ENCODE data around the gene MRAS. TPM values are rescaled to one million over a fixed set of nuclear protein-coding genes. Genes with fewer than 3 reads are reported as not detected.

Gene MRAS
- total RNA-seq, 6 experiments from 2014 or later = 2.5 to 7.9 (median 6.9) TPM

DNA sequence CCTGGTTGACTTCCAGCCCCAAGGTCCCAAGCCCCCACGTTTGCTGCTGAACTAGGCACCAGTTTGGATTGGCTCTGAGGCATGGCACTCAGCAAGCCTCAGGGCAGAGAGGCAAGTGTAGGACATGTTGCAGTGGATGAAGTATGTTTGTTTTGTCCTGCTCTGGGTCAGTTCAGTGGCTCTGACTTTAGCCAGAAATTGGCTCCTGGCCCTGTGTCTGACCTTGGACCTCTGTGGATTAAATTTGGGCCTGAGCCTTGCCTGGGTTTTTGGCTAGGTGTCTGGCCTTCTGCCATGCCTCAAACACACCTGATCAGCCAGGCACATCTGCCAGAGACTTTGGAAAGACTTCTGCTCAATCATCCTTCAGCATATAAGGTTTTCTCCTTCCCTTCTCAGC, 3.6 kb upstream of the MRAS start:
- H3K27me3 ChIP-seq = no peaks in the 10 kb centered on the region
- DNase-seq (peak; percentile 84 to 96 (median 91)), ATAC-seq (peak; percentile 80 to 91 (median 86))
- no peak for TF ChIP-seq POLR2A (IDR thresholded peaks at IDR 0.05)
- TF ChIP-seq, protein P1, sequence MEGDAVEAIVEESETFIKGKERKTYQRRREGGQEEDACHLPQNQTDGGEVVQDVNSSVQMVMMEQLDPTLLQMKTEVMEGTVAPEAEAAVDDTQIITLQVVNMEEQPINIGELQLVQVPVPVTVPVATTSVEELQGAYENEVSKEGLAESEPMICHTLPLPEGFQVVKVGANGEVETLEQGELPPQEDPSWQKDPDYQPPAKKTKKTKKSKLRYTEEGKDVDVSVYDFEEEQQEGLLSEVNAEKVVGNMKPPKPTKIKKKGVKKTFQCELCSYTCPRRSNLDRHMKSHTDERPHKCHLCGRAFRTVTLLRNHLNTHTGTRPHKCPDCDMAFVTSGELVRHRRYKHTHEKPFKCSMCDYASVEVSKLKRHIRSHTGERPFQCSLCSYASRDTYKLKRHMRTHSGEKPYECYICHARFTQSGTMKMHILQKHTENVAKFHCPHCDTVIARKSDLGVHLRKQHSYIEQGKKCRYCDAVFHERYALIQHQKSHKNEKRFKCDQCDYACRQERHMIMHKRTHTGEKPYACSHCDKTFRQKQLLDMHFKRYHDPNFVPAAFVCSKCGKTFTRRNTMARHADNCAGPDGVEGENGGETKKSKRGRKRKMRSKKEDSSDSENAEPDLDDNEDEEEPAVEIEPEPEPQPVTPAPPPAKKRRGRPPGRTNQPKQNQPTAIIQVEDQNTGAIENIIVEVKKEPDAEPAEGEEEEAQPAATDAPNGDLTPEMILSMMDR (IDR thresholded peaks at IDR 0.05) = no peak
- peaks cover 0 to 17% (median 0%) of the 10 kb centered on the region in 4 donors for H3K4me1 ChIP-seq
- no peak overlapping the region for H3K4me3 ChIP-seq
- peak overlapping the region in 1 of 3 donors; percentile 18 for H3K27ac ChIP-seq
- intact Hi-C loops (cut with DNase I) = no loop called here
- H3K9me3 ChIP-seq = no peaks in the 10 kb centered on the region
- no peaks in the 10 kb centered on the region for H3K36me3 ChIP-seq
- WGBS (ENCODE audit: insufficient coverage, low coverage, low lambda C conversion rate, missing lambda C conversion rate) = no CpG with 5 or more reads among the region's 1 CpG

DNA sequence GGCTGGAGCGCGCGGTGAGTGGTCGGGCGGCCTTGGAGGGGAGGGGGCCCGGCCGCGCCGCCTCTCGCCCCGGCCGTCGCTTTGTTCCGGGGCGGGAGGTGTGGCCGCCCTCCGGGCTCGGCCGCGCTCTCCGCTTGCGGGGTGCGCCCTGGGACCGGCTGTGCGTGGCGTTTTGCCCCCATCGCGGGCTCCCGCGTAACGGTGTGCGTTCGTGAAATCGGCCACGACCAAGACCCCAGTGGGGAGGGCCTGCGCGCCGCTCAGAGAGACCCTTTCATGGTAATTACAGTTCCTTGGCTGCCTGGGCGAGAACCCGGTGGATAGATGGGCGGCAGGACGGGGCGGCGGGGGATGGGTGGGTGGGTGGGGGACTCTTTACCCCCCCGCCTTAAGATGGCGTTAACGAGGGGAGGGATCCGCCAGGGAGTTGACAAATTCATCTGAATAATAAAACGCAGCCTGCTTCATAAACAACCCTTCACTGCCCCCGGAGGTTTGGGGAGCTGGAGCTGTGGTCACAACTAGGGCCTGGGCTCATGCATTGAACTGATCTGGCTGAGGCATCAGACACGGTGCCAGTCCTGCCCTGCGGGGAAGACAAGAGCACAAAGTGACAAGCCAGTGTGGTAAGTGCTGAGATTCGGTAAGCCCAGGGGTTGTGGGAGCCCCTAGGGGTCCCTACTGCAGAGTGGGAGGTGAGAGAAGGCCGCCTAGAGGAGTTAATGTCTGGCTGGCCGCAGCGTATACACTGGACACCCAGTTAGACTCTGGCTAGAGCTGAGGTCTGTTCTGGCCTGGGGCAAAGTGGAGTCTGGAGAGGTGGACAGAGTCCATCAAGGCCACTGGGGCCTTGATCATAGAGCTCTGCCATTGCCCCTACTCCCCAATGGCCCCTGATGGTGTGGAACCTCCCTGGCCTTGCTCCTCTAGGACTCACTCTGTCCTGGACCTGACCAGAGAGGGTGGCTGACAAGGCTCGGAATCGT, 668 bp downstream of the MRAS start:
- H3K4me1 ChIP-seq = peaks cover 0 to 17% (median 0%) of the 10 kb centered on the region in 4 donors
- no peaks in the 10 kb centered on the region for H3K9me3 ChIP-seq
- no peaks in the 10 kb centered on the region for H3K36me3 ChIP-seq
- intact Hi-C loops (cut with DNase I) = no loop called here
- ATAC-seq = peak in 2 of 4 donors; percentile 13 to 21
- H3K4me3 ChIP-seq = peak overlapping the region; percentile 62 to 70 (median 67)
- peak overlapping the region; percentile 62 to 73 (median 67) for H3K27ac ChIP-seq
- no peak for DNase-seq
- no peaks in the 10 kb centered on the region for H3K27me3 ChIP-seq
- TF ChIP-seq POLR2A (IDR thresholded peaks at IDR 0.05) = no peak
- TF ChIP-seq, protein P1 (IDR thresholded peaks at IDR 0.05) = no peak
- WGBS (ENCODE audit: insufficient coverage, low coverage, low lambda C conversion rate, missing lambda C conversion rate) = 29% methylated on average over 11 of the region's 58 CpGs

DNA sequence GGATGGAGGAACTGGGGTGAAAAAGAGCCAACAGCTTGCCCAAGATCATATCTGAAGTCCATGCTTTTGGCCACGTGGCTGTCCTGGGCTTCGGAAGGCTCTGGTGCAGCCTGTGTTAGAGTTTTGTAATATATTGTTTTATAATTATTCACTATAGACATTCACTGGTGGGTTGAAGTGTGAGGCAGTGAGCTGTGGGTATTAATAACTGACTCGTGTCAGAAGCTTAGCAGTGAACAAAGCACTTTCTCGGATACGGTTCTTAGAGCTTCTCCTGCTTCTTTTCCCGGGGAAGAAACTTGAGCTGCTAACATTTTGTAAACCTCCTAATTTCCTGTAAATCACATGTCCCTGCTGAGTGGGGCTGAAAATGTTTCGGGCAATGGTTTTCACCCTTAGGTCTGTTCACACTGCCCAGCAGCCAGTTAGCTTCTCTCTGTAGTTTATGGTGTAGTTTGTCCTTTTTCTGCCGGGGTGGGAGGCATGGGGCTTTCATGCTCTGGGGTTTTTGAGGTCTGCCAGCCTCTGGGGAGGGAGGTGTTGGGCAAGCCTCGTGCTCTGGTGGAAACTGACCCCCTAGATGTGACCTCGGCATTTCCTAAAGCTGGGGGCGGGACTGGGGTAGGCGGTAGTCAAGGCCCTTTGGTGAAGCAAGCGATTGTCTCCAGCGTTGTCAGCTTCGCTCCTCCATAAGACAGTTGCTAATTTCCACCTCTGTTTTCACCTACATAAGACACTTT, 1.7 kb downstream of the MRAS start:
- TF ChIP-seq, protein P1 (IDR thresholded peaks at IDR 0.05) = no peak
- no peak for TF ChIP-seq POLR2A (IDR thresholded peaks at IDR 0.05)
- ATAC-seq (no peak), DNase-seq (no peak)
- Histone ChIP-seq H3K36me3 (no peaks in the 10 kb centered on the region), H3K4me3 (no peak overlapping the region), H3K9me3 (no peaks in the 10 kb centered on the region), H3K27me3 (no peaks in the 10 kb centered on the region), H3K4me1 (peaks cover 0 to 11% (median 0%) of the 10 kb centered on the region in 4 donors), H3K27ac (no peak overlapping the region)
- 51% methylated on average over 14 of the region's 15 CpGs for WGBS (ENCODE audit: insufficient coverage, low coverage, low lambda C conversion rate, missing lambda C conversion rate)
- intact Hi-C loops (cut with DNase I) = no loop called here

DNA sequence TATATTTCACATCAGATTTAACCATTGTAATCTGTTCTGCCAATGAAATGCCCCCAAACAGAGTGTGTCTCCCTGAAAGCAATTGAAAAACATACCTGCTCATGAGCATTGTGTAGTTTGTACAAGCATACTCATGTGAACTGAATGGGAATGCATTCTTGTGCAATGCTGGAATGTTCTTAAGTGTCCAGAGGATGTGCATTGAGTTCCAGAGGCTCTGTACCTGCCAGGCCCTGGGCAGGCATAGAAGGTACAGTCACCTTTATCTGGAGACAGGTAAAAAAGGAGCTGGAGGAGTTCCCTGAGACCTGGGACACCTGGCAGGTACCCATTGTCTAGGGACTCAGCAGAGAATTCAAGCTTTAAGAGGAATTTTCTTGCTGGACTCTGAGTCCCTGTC, 2.8 kb downstream of the MRAS start:
- Histone ChIP-seq H3K27ac (no peak overlapping the region), H3K4me3 (no peak overlapping the region), H3K9me3 (no peaks in the 10 kb centered on the region), H3K36me3 (no peaks in the 10 kb centered on the region), H3K4me1 (peaks cover 0 to 4% (median 0%) of the 10 kb centered on the region in 4 donors), H3K27me3 (no peaks in the 10 kb centered on the region)
- no peak for TF ChIP-seq POLR2A (IDR thresholded peaks at IDR 0.05)
- TF ChIP-seq, protein P1 (IDR thresholded peaks at IDR 0.05) = no peak
- ATAC-seq = no peak
- intact Hi-C loops (cut with DNase I) = no loop called here
- no peak for DNase-seq
